ENCODE measurements around the gene DOK5.

DNA sequence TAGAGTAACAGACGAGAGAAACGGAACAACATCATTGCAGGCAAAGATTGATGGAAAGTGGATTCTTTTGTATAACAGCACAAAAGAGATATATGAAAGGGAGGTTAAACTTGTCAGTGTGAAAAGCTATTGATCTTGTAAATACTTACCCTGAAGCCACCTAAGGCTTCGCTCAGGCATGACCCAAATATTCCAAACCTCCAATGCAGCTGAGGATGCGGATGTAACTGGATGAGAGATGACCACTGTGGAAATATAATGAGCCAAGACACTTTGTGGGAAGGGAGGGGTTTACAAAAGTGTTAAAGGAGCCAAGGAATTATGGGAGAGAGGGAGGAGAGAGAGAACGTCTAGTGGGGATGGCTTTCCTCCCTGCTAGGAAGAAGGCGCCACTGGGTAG is 112.0 kb downstream of the DOK5 start:
- TF ChIP-seq, protein P1, sequence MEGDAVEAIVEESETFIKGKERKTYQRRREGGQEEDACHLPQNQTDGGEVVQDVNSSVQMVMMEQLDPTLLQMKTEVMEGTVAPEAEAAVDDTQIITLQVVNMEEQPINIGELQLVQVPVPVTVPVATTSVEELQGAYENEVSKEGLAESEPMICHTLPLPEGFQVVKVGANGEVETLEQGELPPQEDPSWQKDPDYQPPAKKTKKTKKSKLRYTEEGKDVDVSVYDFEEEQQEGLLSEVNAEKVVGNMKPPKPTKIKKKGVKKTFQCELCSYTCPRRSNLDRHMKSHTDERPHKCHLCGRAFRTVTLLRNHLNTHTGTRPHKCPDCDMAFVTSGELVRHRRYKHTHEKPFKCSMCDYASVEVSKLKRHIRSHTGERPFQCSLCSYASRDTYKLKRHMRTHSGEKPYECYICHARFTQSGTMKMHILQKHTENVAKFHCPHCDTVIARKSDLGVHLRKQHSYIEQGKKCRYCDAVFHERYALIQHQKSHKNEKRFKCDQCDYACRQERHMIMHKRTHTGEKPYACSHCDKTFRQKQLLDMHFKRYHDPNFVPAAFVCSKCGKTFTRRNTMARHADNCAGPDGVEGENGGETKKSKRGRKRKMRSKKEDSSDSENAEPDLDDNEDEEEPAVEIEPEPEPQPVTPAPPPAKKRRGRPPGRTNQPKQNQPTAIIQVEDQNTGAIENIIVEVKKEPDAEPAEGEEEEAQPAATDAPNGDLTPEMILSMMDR (IDR thresholded peaks at IDR 0.05), result no peak
- no peak for TF ChIP-seq ZFX (IDR thresholded peaks at IDR 0.05; ENCODE audit: borderline replicate concordance)

Data from 22Rv1 (cell line).